IMR-90 (cell line): ENCODE measurements around the gene RCN2. TPM values are rescaled to one million over a fixed set of nuclear protein-coding genes. Genes with fewer than 3 reads are reported as not detected.

Experiments
- ATAC-seq: fragments of 200-7000 bp; cut with Tn5 transposase; 2 replicates; pipeline ENCODE4 v1.9.1; 2020; ENCODE audit warnings: low read depth, mild to moderate bottlenecking, moderate library complexity
- BruUV-seq: library from RNA; stranded (reverse); fragments of 400-500 nt; replicated peaks from 2 replicates; lab custom pipeline; 2021; lab: Mats Ljungman, UMichigan
- CTCF ChIA-PET: fragments of 300-600 bp; formaldehyde crosslinking; extraction: SDS; loops from one replicate; lab custom pipeline; 2021; ENCODE audit warnings: antibody characterized with exemption; lab: Yijun Ruan, JAX
- POLR2A ChIA-PET: fragments of 300-600 bp; sonication (Branson Sonifier 250); formaldehyde crosslinking; loops from one replicate; lab custom pipeline; 2022; ENCODE audit warnings: antibody characterized with exemption; ENCODE audit not compliant: unreplicated experiment; lab: Charles Lee
- DNase-seq: peaks from one replicate; pipeline ENCODE4 v3.0.0; 2013
- H2AFZ ChIP-seq: replicated peaks from 2 replicates; pipeline ENCODE3; 2013; ENCODE audit warnings: low read length, mild to moderate bottlenecking; ENCODE audit not compliant: poor library complexity
- H2AK5ac ChIP-seq: 2 replicates; pipeline ENCODE4 v1.6.1; 2013; ENCODE audit warnings: low read depth, low read length, inconsistent platforms
- H2AK9ac ChIP-seq: replicated peaks from 2 replicates; pipeline ENCODE3; 2013; ENCODE audit warnings: mild to moderate bottlenecking, low read depth, low read length, moderate library complexity; ENCODE audit not compliant: poor library complexity
- H2BK120ac ChIP-seq: 2 replicates; pipeline ENCODE4 v1.6.1; 2013; ENCODE audit warnings: low read depth, low read length, inconsistent platforms
- H2BK15ac ChIP-seq: 3 replicates; pipeline ENCODE4 v1.6.1; 2013; ENCODE audit warnings: low read depth, low read length, inconsistent platforms
- H2BK20ac ChIP-seq: 2 replicates; pipeline ENCODE4 v1.6.1; 2013; ENCODE audit warnings: low read depth, mild to moderate bottlenecking, inconsistent platforms, low read length, moderate library complexity
- H2BK5ac ChIP-seq: 2 replicates; pipeline ENCODE4 v1.6.1; 2013; ENCODE audit warnings: mild to moderate bottlenecking, low read depth, low read length, inconsistent platforms; ENCODE audit not compliant: poor library complexity, severe bottlenecking
- H3K14ac ChIP-seq: replicated peaks from 2 replicates; pipeline ENCODE4 v1.6.1; 2013; ENCODE audit warnings: low read depth, low read length, inconsistent platforms
- H3K18ac ChIP-seq: 2 replicates; pipeline ENCODE4 v1.6.1; 2013; ENCODE audit warnings: low read depth, low read length, control low read depth
- H3K23ac ChIP-seq: 2 replicates; pipeline ENCODE4 v1.6.1; 2013; ENCODE audit warnings: low read depth, low read length, inconsistent platforms
- H3K27ac ChIP-seq: 2 replicates; pipeline ENCODE4 v1.5.1; 2013; ENCODE audit warnings: mild to moderate bottlenecking, control low read depth, low read length; ENCODE audit not compliant: insufficient read depth
- H3K27me3 ChIP-seq: 2 replicates; pipeline ENCODE4 v1.6.1; 2013; ENCODE audit warnings: low read length; ENCODE audit not compliant: control insufficient read depth, insufficient read depth
- H3K36me3 ChIP-seq: 2 replicates; pipeline ENCODE4 v1.6.1; 2013; ENCODE audit warnings: low read length, mixed read lengths; ENCODE audit not compliant: control insufficient read depth, insufficient read depth
- H3K4ac ChIP-seq: 2 replicates; pipeline ENCODE4 v1.6.1; 2013; ENCODE audit warnings: low read depth, low read length, inconsistent platforms
- H3K4me1 ChIP-seq: 2 replicates; pipeline ENCODE4 v1.6.1; 2013; ENCODE audit warnings: low read length, mixed read lengths; ENCODE audit not compliant: control insufficient read depth, insufficient read depth
- H3K4me2 ChIP-seq: 2 replicates; pipeline ENCODE4 v1.6.1; 2013; ENCODE audit warnings: low read depth, mild to moderate bottlenecking, control low read depth, low read length, moderate library complexity
- H3K4me3 ChIP-seq: 2 replicates; pipeline ENCODE4 v1.5.1; 2013; ENCODE audit warnings: low read depth, mild to moderate bottlenecking, control low read depth, low read length, moderate library complexity; ENCODE audit not compliant: insufficient read depth
- H3K56ac ChIP-seq: 2 replicates; pipeline ENCODE4 v1.6.1; 2013; ENCODE audit warnings: low read length, inconsistent platforms; ENCODE audit not compliant: insufficient read depth; ENCODE audit errors: extremely low read depth
- H3K79me1 ChIP-seq, 2 experiments: 2 replicates each; pipeline ENCODE4 v1.6.1; 2013; ENCODE audit warnings: low read length in 2 of 2, inconsistent platforms in 1 of 2, low read depth in 1 of 2
- H3K9ac ChIP-seq: 2 replicates; pipeline ENCODE4 v1.6.1; 2013; ENCODE audit warnings: low read depth, low read length, control low read depth
- H3K9me1 ChIP-seq: 2 replicates; pipeline ENCODE4 v1.6.1; 2013; ENCODE audit warnings: low read length, inconsistent platforms; ENCODE audit not compliant: insufficient read depth
- H3K9me3 ChIP-seq: 2 replicates; pipeline ENCODE4 v1.6.1; 2013; ENCODE audit warnings: low read length; ENCODE audit not compliant: control insufficient read depth, insufficient read depth
- H4K20me1 ChIP-seq: 2 replicates; pipeline ENCODE4 v1.6.1; 2013; ENCODE audit warnings: low read length, inconsistent platforms; ENCODE audit not compliant: insufficient read depth
- H4K5ac ChIP-seq: 2 replicates; pipeline ENCODE4 v1.6.1; 2013; ENCODE audit warnings: mild to moderate bottlenecking, low read depth, low read length, control low read depth
- H4K8ac ChIP-seq, 2 experiments: 2 replicates each; pipeline ENCODE4 v1.6.1; 2013; ENCODE audit warnings: low read depth in 2 of 2, low read length in 2 of 2, control low read depth in 1 of 2, inconsistent platforms in 1 of 2
- H4K91ac ChIP-seq: 2 replicates; pipeline ENCODE4 v1.6.1; 2013; ENCODE audit warnings: low read depth, low read length, inconsistent platforms; ENCODE audit not compliant: insufficient read depth
- CEBPB ChIP-seq: IDR thresholded peaks from 2 replicates; pipeline ENCODE4 v1.6.1; 2012; ENCODE audit warnings: low read depth, low read length, improper control_type of control experiment
- FOS ChIP-seq: fragments of 150-350 bp; IDR thresholded peaks from 2 replicates; pipeline ENCODE4 v1.6.1; 2016; ENCODE audit warnings: low read depth, low read length
- MAFK ChIP-seq: IDR thresholded peaks from 2 replicates; pipeline ENCODE4 v1.6.1; 2012; ENCODE audit warnings: low read depth, low read length, improper control_type of control experiment
- RCOR1 ChIP-seq: IDR thresholded peaks from 2 replicates; pipeline ENCODE4 v1.6.1; 2012; ENCODE audit warnings: mild to moderate bottlenecking, low read length, improper control_type of control experiment; ENCODE audit not compliant: insufficient replicate concordance
- SMC3 ChIP-seq: fragments of 150-350 bp; IDR thresholded peaks from 2 replicates; pipeline ENCODE4 v1.6.1; 2016; ENCODE audit warnings: low read depth, mild to moderate bottlenecking, antibody characterized with exemption, low read length, moderate library complexity
- WGBS, 2 experiments: methylation state at CpG; one replicate each; pipeline versions ENCODE4 v1.1.5 to v1.1.7; 2013; ENCODE audit warnings: missing lambda C conversion rate in 2 of 2; ENCODE audit not compliant: insufficient read length in 1 of 2; ENCODE audit errors: extremely low coverage in 2 of 2; 5-methylcytosine and 5-hydroxymethylcytosine counted together
- dilution Hi-C: fragments of 300-500 bp; cut with HindIII; formaldehyde crosslinking; loops from one replicate; pipeline ENCODE4 v1.14.3; 2018; ENCODE audit warnings: low sequenced_read_pairs; ENCODE audit not compliant: unreplicated experiment
- in situ Hi-C: fragments of 300-500 bp; cut with MboI; formaldehyde crosslinking; loops from 3 replicates; pipeline ENCODE4 v1.14.3; 2019; ENCODE audit warnings: low sequenced_read_pairs, inconsistent platforms, mixed read lengths
- intact Hi-C: fragments of 100-400 bp; cut with micrococcal nuclease; formaldehyde crosslinking; loops from 2 replicates; pipeline ENCODE4 v1.10.0; 2022
- polyA plus RNA-seq, 3 experiments: library from polyadenylated mRNA; depleted of rRNA; stranded (reverse); fragments of >200 nt; gene quantifications; 2 replicates each; pipeline ENCODE4 v1.2.3, GENCODE V29; 2012; ENCODE audit warnings: low replicate concordance in 1 of 3
- total RNA-seq: library from RNA; depleted of rRNA; stranded (reverse); fragments of >200 nt; gene quantifications from 2 replicates; pipeline ENCODE4 v1.2.3, GENCODE V29; 2012
- TF ChIP-seq, protein P1 (sequence below): fragments of 150-350 bp; IDR thresholded peaks from 2 replicates; pipeline ENCODE4 v1.6.1; 2016; ENCODE audit warnings: low read depth, mild to moderate bottlenecking, low read length, moderate library complexity, borderline replicate concordance

Gene RCN2
- total and polyA plus RNA-seq, 2 of the 4 experiments (the other 2 are of a cell fraction), result 12.0 to 56.5 TPM

- Histone ChIP-seq H4K5ac (no peak within 1 kb of the TSS), H3K14ac (no peak within 1 kb of the TSS), H2BK120ac (no peak within 1 kb of the TSS), H3K9me1 (0 out of 2 replicates have a peak, but pooled peaks cover 5% of the 10 kb centered on the region), H2AK5ac (no peak within 1 kb of the TSS), H3K4me2 (no peak within 1 kb of the TSS), H3K9ac (no peak within 1 kb of the TSS), H3K9me3 (no peaks in the 10 kb centered on the region), H3K4me1 (peaks cover 8% of the 10 kb centered on the region), H3K36me3 (no peaks in the 10 kb centered on the region), H4K91ac (no peak within 1 kb of the TSS; the same call in 1 of the 2 replicates), H2BK5ac (no peak within 1 kb of the TSS), H2AK9ac (no peak within 1 kb of the TSS), H4K20me1 (no peaks in the 10 kb centered on the region), H2BK20ac (no peak within 1 kb of the TSS), H3K4me3 (no peak within 1 kb of the TSS), H2BK15ac (no peak within 1 kb of the TSS), H3K18ac (no peak within 1 kb of the TSS), H3K56ac (no peak within 1 kb of the TSS), H3K79me1 (no peaks in the 10 kb centered on the region), H3K27ac (no peak within 1 kb of the TSS), H3K27me3 (peaks cover 18% of the 10 kb centered on the region), H3K4ac (no peak within 1 kb of the TSS), H4K8ac (peak within 1 kb of the TSS in 1 of 2 experiments; percentile 41; a peak in 2 of 4 replicates), H3K23ac (no peak within 1 kb of the TSS), H2AFZ (peak within 1 kb of the TSS; percentile 66)
- ChIA-PET CTCF (interaction anchor here (1.1 kb wide), 1 partner anchor 103 kb away, joined by 3 read pairs; no protein-coding TSS in a partner anchor), POLR2A (no interaction called here)
- intact Hi-C loops, result no loop called here
- no TSS peak for BruUV-seq
- DNase-seq (no peak), ATAC-seq (0 out of 2 replicates have a peak, but pooled peaks have one; percentile 25)
- dilution Hi-C loops, result no loop called here
- WGBS, 2 experiments, result 45% methylated on average over 14 of the region's 28 CpGs; no CpG with 5 or more reads in 1 of the 2 experiments
- no peak for TF ChIP-seq SMC3
- TF ChIP-seq MAFK, result no peak
- TF ChIP-seq, protein P1, sequence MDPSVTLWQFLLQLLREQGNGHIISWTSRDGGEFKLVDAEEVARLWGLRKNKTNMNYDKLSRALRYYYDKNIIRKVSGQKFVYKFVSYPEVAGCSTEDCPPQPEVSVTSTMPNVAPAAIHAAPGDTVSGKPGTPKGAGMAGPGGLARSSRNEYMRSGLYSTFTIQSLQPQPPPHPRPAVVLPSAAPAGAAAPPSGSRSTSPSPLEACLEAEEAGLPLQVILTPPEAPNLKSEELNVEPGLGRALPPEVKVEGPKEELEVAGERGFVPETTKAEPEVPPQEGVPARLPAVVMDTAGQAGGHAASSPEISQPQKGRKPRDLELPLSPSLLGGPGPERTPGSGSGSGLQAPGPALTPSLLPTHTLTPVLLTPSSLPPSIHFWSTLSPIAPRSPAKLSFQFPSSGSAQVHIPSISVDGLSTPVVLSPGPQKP, result no peak
- TF ChIP-seq RCOR1, result no peak
- TF ChIP-seq CEBPB, result no peak
- TF ChIP-seq FOS, result no peak
- in situ Hi-C loops, result no loop called here
These were observed 63.7 kb downstream of the RCN2 start, which contains the start of gene PSTPIP1 for GRCh38 chr15:76994971-76995945. PSTPIP1 (plus strand) TSS chr15:76995126; CDS start chr15:76995574, 448 bp downstream.
